K562 treated with DMSO at 1 percent for 48 hours (cell line): Measurements from ENCODE around the gene XBP1. TPM values are rescaled to one million over a fixed set of nuclear protein-coding genes. Genes with fewer than 3 reads are reported as not detected.

Experiments used
- total RNA-seq: library from RNA; unstranded; fragments of 300-600 nt; gene quantifications from 2 replicates; pipeline ENCODE4 v1.2.3, GENCODE V29; 2022; ENCODE audit warnings: low replicate concordance; ENCODE audit errors: extremely low read depth

The XBP1 gene
- total RNA-seq: not detected in 2 replicates

GRCh38 chr22:28800308-28801041 is at the start of gene XBP1:
TSS of gene XBP1 (minus strand) at chr22:28800569.

GRCh38 chr22:28772633-28773460 is 27.5 kb downstream of the XBP1 start, which contains the start of gene CCDC117:
TSS of gene CCDC117 (plus strand) at chr22:28772695. CDS start at chr22:28772850, 155 bp downstream.

Other genes with a start within 250 kb of the XBP1 start
- not detected in 2 replicates for gene TTC28, start 120.7 kb downstream of the XBP1 start, total RNA-seq
- not detected in 2 replicates for gene CHEK2, start 58.7 kb downstream of the XBP1 start, total RNA-seq
- not detected in 2 replicates for gene HSCB, start 58.5 kb downstream of the XBP1 start, total RNA-seq
- gene CCDC117, start 27.9 kb downstream of the XBP1 start, total RNA-seq: not detected in 2 replicates
- not detected in 2 replicates for gene ZNRF3, start 83.0 kb upstream of the XBP1 start, total RNA-seq